GM12872 (cell line): ENCODE data around the gene PROSER2.

Experiments
- CTCF ChIP-seq: IDR thresholded peaks from 3 replicates; pipeline ENCODE4 v1.5.1; 2011; ENCODE audit warnings: low read depth, mild to moderate bottlenecking, low read length, moderate library complexity; ENCODE audit not compliant: insufficient read depth

The PROSER2 gene

GRCh38 chr10:11861811-11862428 is 38.8 kb downstream of the PROSER2 start:
- TF ChIP-seq CTCF = no peak

GRCh38 chr10:11863353-11864109 is 40.4 kb downstream of the PROSER2 start:
- TF ChIP-seq CTCF = no peak

- no peak for TF ChIP-seq CTCF
These were observed 41.6 kb downstream of the PROSER2 start for GRCh38 chr10:11864727-11865126.

- TF ChIP-seq CTCF = no peak
These were observed 42.4 kb downstream of the PROSER2 start for GRCh38 chr10:11865561-11865960.

GRCh38 chr10:11866199-11866925 is 43.2 kb downstream of the PROSER2 start:
- TF ChIP-seq CTCF = no peak

- no peak for TF ChIP-seq CTCF
These were observed 46.1 kb downstream of the PROSER2 start for GRCh38 chr10:11869219-11869618.

- TF ChIP-seq CTCF = no peak
These were observed 46.7 kb downstream of the PROSER2 start for GRCh38 chr10:11869743-11870460.
